ENCODE measurements around the gene RTP1.
A peak's percentile ranks its signal among the peaks of the same experiment; 100 is the strongest.
"Not testable (repeated sequence)": the region's sequence is repeated elsewhere in the genome, so short reads cannot be mapped to it uniquely, and the experiment has no call there.

RTP1 gene

GRCh38 chr3:187198490-187198889 lies 1.2 kb downstream of the RTP1 start:
- no peak for DNase-seq (ENCODE audit: low read depth)

DNA sequence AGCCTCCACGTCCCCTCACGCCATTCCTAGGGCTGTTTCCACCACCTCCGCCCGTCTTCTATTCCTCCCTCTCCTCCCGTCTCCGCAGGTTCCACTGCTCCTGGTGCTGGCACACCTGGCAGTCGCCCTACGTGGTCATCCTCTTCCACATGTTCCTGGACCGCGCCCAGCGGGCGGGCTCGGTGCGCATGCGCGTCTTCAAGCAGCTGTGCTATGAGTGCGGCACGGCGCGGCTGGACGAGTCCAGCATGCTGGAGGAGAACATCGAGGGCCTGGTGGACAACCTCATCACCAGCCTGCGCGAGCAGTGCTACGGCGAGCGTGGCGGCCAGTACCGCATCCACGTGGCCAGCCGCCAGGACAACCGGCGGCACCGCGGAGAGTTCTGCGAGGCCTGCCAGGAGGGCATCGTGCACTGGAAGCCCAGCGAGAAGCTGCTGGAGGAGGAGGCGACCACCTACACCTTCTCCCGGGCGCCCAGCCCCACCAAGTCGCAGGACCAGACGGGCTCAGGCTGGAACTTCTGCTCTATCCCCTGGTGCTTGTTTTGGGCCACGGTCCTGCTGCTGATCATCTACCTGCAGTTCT lies 2.3 kb downstream of the RTP1 start:
- not testable (repeated sequence) for DNase-seq (ENCODE audit: low read depth)

DNA sequence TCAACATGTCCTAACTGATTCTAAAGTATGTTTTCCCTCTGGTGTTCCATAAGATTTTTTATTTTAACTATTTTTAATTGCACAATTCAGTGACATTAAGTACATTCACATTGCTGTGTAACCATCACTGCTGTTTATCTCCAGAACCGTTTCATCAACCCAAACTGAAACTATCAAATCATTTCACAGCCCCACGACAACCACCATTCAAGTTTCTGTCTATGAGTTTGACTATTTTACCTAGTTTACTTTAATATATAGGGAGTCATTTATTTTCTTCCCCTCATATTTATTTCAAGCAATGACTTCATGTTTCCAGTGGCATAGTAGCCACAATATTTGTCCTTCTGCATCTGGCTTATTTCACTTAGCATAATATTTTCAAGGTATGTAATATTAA lies 8.4 kb downstream of the RTP1 start:
- no peak for DNase-seq (ENCODE audit: low read depth)

DNA sequence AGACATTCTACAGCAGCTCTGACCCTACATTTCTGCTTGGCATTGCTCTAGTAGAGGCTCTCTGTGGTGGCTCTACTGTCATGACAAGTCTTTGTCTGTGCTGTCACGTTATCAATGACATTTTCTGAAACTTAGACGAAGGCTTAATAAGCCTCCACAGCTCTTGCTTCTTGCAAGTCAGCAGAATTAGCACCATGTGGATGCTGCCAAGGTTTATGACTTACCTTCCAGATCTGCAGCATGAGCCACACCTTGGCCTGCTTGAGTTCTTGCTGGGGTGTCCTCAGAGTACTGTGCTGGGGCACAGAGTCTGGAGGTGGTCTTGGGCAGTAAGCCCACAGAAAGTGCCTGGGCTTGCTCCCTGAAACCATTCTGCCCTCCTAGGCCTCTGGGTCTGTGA lies 9.8 kb downstream of the RTP1 start:
- DNase-seq (ENCODE audit: low read depth): no peak

- no peak for DNase-seq (ENCODE audit: low read depth)
Measured at GRCh38 chr3:187207624-187208023, 10.3 kb downstream of the RTP1 start.

DNA sequence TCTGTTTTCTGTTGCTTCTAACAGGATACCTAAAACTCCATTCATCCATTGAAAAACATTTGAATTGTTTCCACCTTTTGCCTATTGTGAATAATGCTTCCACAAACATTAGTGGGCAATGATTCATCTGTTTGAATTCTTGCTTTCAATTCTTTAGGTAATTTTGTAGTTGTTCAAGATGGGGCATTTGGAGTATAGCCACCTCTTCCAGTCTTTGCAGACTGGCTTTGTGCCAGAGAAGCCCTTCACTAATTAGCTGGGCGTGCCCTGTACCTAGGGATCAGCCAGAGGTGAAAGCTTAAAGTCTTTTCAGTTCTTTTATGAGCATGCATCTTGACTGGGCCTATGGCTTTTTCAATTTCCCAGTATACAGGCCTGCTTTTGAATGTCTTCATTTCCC lies 10.9 kb downstream of the RTP1 start:
- no peak for DNase-seq (ENCODE audit: low read depth)

GRCh38 chr3:187209491-187209890 lies 12.2 kb downstream of the RTP1 start:
- no peak for DNase-seq (ENCODE audit: low read depth)

- DNase-seq (ENCODE audit: low read depth): no peak
Measured at GRCh38 chr3:187210091-187210490, 12.8 kb downstream of the RTP1 start.

DNA sequence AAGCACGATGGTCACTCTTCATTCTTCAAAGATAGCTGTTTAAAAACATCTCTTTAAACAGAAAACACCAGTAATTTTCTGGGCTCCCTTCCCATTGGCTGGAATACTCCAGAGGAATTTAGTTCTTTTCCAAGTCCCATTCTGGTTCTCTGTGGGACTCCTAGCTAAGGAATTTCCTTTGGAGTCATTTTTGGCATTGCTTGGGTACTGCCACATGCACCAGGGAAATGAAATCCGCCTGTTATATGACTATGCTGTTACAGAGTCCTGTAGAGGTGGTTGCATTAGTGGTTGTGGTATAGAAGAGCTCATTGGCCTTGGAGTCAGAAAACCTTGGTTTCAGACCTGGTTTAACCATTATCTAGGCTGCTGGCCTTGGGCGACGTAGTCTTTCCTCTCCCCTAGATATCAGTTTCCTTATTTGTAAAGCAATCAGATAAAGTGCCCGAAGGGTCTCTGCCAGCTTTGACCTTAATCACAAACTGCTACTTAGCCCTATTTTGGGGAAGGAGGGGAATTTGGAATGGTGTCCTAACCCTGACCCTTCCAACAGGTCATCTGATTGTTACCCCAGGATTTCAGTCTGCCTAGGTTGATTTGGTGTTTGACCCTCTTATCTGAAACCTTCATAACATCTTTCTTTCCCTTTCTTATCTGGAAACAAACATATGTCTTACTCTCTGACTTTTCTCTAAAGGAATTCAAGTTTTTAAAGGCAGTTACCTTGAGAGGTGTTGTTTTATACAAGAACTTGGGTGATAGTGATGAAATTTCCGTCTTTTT lies 13.4 kb downstream of the RTP1 start:
- DNase-seq (ENCODE audit: low read depth): peak; percentile 67

DNA sequence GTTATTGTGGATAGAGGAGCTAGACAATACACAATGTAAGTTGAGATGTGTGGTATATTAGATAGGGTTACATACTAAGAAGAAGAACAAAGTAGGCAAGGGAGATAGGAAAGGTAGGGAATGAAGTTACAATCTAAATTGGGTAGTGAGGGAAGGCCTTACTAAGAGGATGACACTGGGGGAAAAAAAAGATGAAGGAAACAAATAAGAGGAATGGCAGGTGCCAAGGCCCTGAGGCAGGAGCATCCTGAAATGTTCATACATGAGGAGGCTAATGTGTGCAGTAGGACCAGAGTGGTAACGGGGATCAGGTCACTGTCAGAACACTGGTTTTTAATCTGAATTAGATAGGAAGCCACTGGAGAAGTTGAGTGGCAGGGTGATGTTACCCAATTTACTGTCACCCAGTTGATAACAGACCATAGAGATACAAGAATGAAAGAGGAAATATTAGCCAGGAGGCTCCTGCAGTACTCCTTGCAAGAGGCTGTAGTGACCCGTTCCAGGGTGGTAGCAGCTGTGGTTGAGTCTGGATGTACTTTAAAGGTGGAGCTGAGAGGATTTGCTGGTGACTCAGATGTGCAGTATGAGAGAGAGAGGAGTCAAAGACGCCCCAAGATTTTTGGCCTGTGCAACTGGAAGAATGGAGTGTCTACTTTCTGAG lies 14.4 kb downstream of the RTP1 start:
- DNase-seq (ENCODE audit: low read depth): no peak

GRCh38 chr3:187212196-187212545 lies 14.9 kb downstream of the RTP1 start:
- DNase-seq (ENCODE audit: low read depth): no peak

GRCh38 chr3:187212705-187213104 lies 15.4 kb downstream of the RTP1 start:
- DNase-seq (ENCODE audit: low read depth): no peak

- DNase-seq (ENCODE audit: low read depth): no peak
Measured at GRCh38 chr3:187213616-187214015, 16.3 kb downstream of the RTP1 start.

DNA sequence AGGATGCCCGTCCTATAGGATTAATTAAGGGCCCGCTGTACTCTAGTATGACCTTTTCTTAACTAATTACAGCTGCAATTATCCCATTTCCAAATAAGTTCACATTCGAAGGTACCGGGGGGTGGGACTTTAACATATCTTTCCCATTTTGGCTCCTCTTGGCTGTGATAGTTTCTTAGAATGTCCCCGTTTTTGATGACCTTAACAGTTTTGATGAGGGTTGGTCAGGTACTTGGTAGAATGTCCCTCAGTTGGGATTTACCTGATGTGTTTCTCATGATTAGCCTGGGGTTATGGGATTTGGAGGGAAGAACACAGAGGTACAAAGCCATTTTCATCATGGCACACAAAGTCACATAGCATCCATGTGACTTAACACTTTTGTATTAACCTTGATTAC lies 18.2 kb downstream of the RTP1 start:
- DNase-seq (ENCODE audit: low read depth): no peak

DNA sequence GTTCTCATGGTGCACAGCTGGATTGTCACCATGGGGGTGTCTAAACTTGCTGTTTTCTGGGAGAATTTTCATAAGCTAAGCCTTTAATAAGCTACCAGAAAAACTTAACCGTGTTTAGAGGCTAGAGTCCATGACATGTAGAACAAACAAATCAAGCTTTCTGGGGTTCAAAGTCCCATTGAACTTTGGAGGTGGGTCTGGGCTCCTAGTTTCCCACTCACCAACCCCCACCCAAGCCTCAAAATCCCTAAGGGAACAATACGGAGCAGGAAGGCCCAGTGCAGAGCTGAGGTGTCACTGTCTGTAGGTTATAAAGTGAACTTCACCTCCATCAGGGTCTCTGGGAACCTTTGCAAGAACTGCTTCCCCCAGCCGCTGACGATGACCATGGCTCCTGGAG lies 25.5 kb downstream of the RTP1 start:
- DNase-seq (ENCODE audit: low read depth): no peak

DNA sequence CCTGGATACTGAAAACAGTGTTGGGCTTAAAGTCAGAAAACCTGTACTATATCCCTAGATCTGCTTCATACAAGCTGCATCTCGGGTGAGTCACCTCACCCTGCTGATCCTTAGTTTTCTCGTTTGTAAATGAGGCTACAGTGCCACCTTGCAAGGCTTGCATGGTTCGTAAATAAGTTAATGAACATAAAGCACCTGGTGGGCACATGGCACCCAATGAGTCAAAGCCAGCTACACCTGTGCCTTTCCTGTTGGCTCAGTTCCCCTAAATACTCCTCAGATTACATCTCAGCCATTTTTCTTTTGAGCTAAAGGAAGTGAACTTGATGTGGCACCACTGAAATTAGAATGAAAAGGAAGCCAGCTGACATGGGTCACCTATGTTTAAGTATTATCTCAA lies 26.5 kb downstream of the RTP1 start:
- DNase-seq (ENCODE audit: low read depth): no peak

DNA sequence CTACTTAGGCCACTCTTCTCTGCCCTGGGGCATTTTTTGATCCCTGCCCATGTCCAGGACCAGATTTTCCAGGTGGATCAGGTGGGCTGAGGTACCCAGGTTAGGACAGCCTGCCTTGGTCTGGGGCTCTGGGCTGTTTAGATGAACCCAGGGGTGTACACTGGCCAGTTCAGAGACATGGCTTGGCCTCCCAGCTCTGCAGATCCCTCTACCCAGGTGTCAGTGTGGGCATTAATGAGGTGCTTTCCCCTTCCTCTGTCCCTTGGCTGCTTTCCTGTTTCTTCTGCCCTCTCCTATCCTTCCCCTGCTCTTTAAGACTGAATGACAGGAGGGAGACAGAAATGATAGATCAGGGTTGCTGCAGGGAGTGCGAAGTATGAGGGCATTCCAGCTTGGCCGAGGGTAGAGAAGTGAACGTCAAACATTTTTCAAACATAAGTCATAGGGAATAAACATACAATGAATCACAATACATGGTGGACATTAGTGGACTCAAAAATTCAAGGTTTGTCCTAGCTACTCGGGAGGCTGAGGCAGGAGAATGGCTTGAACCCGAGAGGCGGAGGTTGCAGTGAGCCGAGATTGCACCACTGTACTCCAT lies 30.5 kb downstream of the RTP1 start:
- DNase-seq (ENCODE audit: low read depth): peak; percentile 55

- no peak for DNase-seq (ENCODE audit: low read depth)
Measured at GRCh38 chr3:187228740-187229139, 31.5 kb downstream of the RTP1 start.

- DNase-seq (ENCODE audit: low read depth): no peak
Measured at GRCh38 chr3:187230011-187230410, 32.7 kb downstream of the RTP1 start.

DNA sequence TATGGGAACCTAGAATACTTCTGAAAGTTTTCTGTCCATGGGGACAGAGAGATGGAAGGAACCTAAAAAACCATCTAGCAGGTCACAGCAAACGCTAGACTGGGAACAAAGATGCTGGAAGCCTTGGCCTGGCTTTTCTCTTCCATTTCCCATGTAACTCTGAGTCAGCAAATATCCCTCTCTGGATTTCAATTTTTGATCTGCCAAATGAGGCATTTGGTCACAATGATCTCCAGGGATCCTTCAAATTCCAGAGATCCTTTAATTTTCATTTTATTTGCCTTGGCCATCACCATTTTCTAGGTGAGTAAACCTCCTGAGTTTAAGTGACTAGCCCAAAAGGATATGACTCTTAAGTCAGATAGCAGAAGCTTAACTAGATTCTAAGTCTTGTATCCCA lies 39.7 kb downstream of the RTP1 start:
- DNase-seq (ENCODE audit: low read depth): no peak

DNA sequence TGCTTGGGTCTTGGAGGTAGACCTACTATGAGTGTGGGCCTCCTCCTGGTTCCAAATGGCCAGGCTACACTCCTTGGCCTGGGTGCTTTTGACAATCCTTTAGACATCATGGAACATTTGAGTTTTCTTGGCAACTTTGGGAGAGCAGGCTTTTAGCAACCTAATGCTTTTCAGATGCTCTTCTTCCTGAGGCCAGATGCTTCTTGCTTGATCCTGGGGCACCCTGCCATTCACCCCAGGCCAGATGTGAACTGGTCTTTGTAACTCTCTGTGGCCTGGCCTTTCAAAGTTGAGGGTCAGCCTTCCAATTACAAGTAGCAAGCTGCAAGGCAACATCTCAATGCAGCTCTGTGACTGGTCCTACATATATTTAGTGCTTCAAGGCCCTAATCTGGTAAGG lies 40.5 kb downstream of the RTP1 start:
- no peak for DNase-seq (ENCODE audit: low read depth)

GRCh38 chr3:187238239-187238638 lies 41.0 kb downstream of the RTP1 start:
- DNase-seq (ENCODE audit: low read depth): no peak

GRCh38 chr3:187238835-187239234 lies 41.5 kb downstream of the RTP1 start:
- peak; percentile 35 for DNase-seq (ENCODE audit: low read depth)
